Panc1 (cell line): ENCODE results near the gene SLC2A2.

Experiments used
- CTCF ChIP-seq: fragments of 450-650 bp; IDR thresholded peaks from 2 replicates; pipeline ENCODE4 v1.5.1; 2017; ENCODE audit warnings: mild to moderate bottlenecking
- POLR2AphosphoS5 ChIP-seq: IDR thresholded peaks from 2 replicates; pipeline ENCODE4 v1.6.1; 2012; ENCODE audit warnings: mild to moderate bottlenecking, low read depth, low read length, moderate library complexity
- REST ChIP-seq, 2 experiments: IDR thresholded peaks; 2 replicates each; pipeline ENCODE4 v1.6.1; 2011 to 2012; ENCODE audit warnings: low read depth in 2 of 2, control low read depth in 1 of 2, low read length in 1 of 2, mild to moderate bottlenecking in 1 of 2, moderate library complexity in 1 of 2; ENCODE audit not compliant: insufficient read depth in 1 of 2
- SIN3A ChIP-seq: IDR thresholded peaks from 2 replicates; pipeline ENCODE4 v1.6.1; 2012; ENCODE audit warnings: low read depth, mild to moderate bottlenecking, low read length, moderate library complexity, borderline replicate concordance; ENCODE audit not compliant: insufficient read depth

GRCh38 chr3:171001957-171002694 lies 24.4 kb downstream of the SLC2A2 start:
- TF ChIP-seq REST (IDR thresholded peaks at IDR 0.05; ENCODE audit: insufficient read depth in 1 of 2, low read depth in 2 of 2, low read length in 1 of 2), result no peak
- no peak for TF ChIP-seq CTCF
- no peak for TF ChIP-seq SIN3A
- TF ChIP-seq POLR2AphosphoS5, result no peak
